Ovary (tissue), 3 donors: ENCODE measurements around the gene ARHGEF7.

Experiments
- EP300 ChIP-seq: sonication (generic); formaldehyde crosslinking; IDR thresholded peaks from one replicate; pipeline ENCODE4 v1.6.1; 2017; ENCODE audit warnings: antibody characterized with exemption
- POLR2A ChIP-seq: fragments of 450-650 bp; IDR thresholded peaks from one replicate; pipeline ENCODE4 v1.6.1; 2017; ENCODE audit warnings: antibody characterized with exemption, mild to moderate bottlenecking, moderate library complexity
- TF ChIP-seq, protein P1 (sequence below), 3 donors: fragments of 450-650 bp in 2 of 3; fragments of 200-600 bp in 1 of 3; IDR thresholded peaks; one replicate each; pipeline versions ENCODE4 v1.5.1 to v1.8.0; 2016 to 2022; ENCODE audit warnings: antibody characterized with exemption in 3 of 3, mild to moderate bottlenecking in 1 of 3
- donor health status: DM: no; HTN: no; CAD: no.

DNA sequence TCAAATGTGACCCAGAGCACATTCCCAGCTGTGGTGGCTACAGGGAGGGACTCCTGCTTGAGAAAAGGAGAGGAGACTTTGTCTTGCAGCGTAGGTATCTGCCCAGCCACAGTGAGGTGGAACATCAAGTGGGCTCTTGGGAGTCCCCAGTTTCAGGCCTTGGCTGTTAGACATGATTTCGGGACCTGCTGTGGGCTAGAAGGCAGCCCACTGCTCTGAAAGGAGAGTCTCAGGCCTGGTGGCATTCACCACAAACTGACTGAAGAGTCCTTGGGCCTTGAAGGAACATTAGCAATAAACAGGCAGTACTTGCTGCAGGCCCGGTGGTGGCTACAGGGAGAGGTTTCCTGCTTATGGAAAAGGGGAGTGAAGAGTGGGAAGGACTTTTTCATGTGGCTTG, 143.5 kb downstream of the ARHGEF7 start:
- TF ChIP-seq, protein P1, sequence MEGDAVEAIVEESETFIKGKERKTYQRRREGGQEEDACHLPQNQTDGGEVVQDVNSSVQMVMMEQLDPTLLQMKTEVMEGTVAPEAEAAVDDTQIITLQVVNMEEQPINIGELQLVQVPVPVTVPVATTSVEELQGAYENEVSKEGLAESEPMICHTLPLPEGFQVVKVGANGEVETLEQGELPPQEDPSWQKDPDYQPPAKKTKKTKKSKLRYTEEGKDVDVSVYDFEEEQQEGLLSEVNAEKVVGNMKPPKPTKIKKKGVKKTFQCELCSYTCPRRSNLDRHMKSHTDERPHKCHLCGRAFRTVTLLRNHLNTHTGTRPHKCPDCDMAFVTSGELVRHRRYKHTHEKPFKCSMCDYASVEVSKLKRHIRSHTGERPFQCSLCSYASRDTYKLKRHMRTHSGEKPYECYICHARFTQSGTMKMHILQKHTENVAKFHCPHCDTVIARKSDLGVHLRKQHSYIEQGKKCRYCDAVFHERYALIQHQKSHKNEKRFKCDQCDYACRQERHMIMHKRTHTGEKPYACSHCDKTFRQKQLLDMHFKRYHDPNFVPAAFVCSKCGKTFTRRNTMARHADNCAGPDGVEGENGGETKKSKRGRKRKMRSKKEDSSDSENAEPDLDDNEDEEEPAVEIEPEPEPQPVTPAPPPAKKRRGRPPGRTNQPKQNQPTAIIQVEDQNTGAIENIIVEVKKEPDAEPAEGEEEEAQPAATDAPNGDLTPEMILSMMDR (IDR thresholded peaks at IDR 0.05): no peak
- TF ChIP-seq POLR2A (no peak), EP300 (no peak)
